SK-N-SH treated with all-trans-retinoic acid at 6 μM for 48 hours (cell line): ENCODE data around the gene TIPRL.

Source experiments
- ATAC-seq: fragments of 200-7000 bp; cut with Tn5 transposase; 3 replicates; pipeline ENCODE4 v1.9.1; 2020; ENCODE audit warnings: mild to moderate bottlenecking, moderate library complexity
- ARNTL ChIP-seq: fragments of 450-650 bp; formaldehyde crosslinking; IDR thresholded peaks from 2 replicates; pipeline ENCODE4 v1.5.0; 2020; ENCODE audit warnings: low read depth, mild to moderate bottlenecking, moderate library complexity, borderline replicate concordance
- BACH2 ChIP-seq: fragments of 250-450 bp; sonication (Bioruptor Pico); IDR thresholded peaks from 2 replicates; pipeline ENCODE4 v1.9.0; 2021; ENCODE audit warnings: mild to moderate bottlenecking, borderline replicate concordance
- CSDC2 ChIP-seq: fragments of 250-450 bp; sonication (Bioruptor Pico); IDR thresholded peaks from 2 replicates; pipeline ENCODE4 v1.5.0; 2020; ENCODE audit warnings: mild to moderate bottlenecking, moderate library complexity
- ESRRG ChIP-seq: fragments of 250-450 bp; sonication (Bioruptor Pico); IDR thresholded peaks from 2 replicates; pipeline ENCODE4 v1.6.1; 2021; ENCODE audit warnings: mild to moderate bottlenecking
- GLIS3 ChIP-seq: fragments of 250-450 bp; sonication (Bioruptor Pico); IDR thresholded peaks from 2 replicates; pipeline ENCODE4 v1.5.0; 2020; ENCODE audit warnings: mild to moderate bottlenecking, moderate library complexity
- ISL1 ChIP-seq: fragments of 250-450 bp; sonication (Bioruptor Pico); IDR thresholded peaks from 2 replicates; pipeline ENCODE4 v2.1.2; 2022; ENCODE audit warnings: mild to moderate bottlenecking, moderate library complexity
- OSR1 ChIP-seq: fragments of 250-450 bp; sonication (Bioruptor Pico); IDR thresholded peaks from 2 replicates; pipeline ENCODE4 v1.8.0; 2022; ENCODE audit warnings: moderate library complexity, mild to moderate bottlenecking, inconsistent platforms
- POU6F1 ChIP-seq: fragments of 250-450 bp; sonication (Bioruptor Pico); IDR thresholded peaks from 2 replicates; pipeline ENCODE4 v1.8.0; 2021; ENCODE audit warnings: low read depth, mild to moderate bottlenecking, moderate library complexity, borderline replicate concordance
- PPARA ChIP-seq: fragments of 250-450 bp; sonication (Bioruptor Pico); IDR thresholded peaks from 2 replicates; pipeline ENCODE4 v1.5.0; 2020; ENCODE audit warnings: mild to moderate bottlenecking, borderline replicate concordance
- RARB ChIP-seq: fragments of 250-450 bp; sonication (Bioruptor Pico); IDR thresholded peaks from 2 replicates; pipeline ENCODE4 v1.8.0; 2021; ENCODE audit warnings: mild to moderate bottlenecking, moderate library complexity
- SNAI2 ChIP-seq: fragments of 250-450 bp; sonication (Bioruptor Pico); IDR thresholded peaks from 2 replicates; pipeline ENCODE4 v1.5.0; 2020; ENCODE audit warnings: mild to moderate bottlenecking, moderate library complexity
- TOX ChIP-seq: fragments of 250-450 bp; sonication (Bioruptor Pico); IDR thresholded peaks from 2 replicates; pipeline ENCODE4 v1.8.0; 2021; ENCODE audit warnings: mild to moderate bottlenecking, moderate library complexity, borderline replicate concordance
- ZC3H10 ChIP-seq: fragments of 250-450 bp; sonication (Bioruptor Pico); IDR thresholded peaks from 2 replicates; pipeline ENCODE4 v1.5.1; 2021; ENCODE audit warnings: mild to moderate bottlenecking, moderate library complexity
- ZFP3 ChIP-seq: fragments of 250-450 bp; sonication (Bioruptor Pico); IDR thresholded peaks from 2 replicates; pipeline ENCODE4 v1.5.0; 2020; ENCODE audit warnings: mild to moderate bottlenecking, moderate library complexity
- ZFP30 ChIP-seq: fragments of 450-650 bp; formaldehyde crosslinking; IDR thresholded peaks from 2 replicates; pipeline ENCODE4 v1.5.0; 2022; ENCODE audit warnings: mild to moderate bottlenecking, moderate library complexity
- ZNF565 ChIP-seq: fragments of 450-650 bp; formaldehyde crosslinking; conservative IDR thresholded peaks from 2 replicates; pipeline ENCODE4 v1.5.0; 2020; ENCODE audit warnings: low read depth, mild to moderate bottlenecking, moderate library complexity
- ZNF70 ChIP-seq: fragments of 450-650 bp; formaldehyde crosslinking; IDR thresholded peaks from 2 replicates; pipeline ENCODE4 v1.5.0; 2020; ENCODE audit warnings: mild to moderate bottlenecking, moderate library complexity
- ZNF8 ChIP-seq: fragments of 450-650 bp; formaldehyde crosslinking; IDR thresholded peaks from 2 replicates; pipeline ENCODE4 v1.5.0; 2020; ENCODE audit warnings: mild to moderate bottlenecking, moderate library complexity
- TF ChIP-seq, protein P1 (sequence below): fragments of 250-450 bp; sonication (Bioruptor Pico); IDR thresholded peaks from 2 replicates; pipeline ENCODE4 v1.8.0; 2020; ENCODE audit warnings: mild to moderate bottlenecking, moderate library complexity, borderline replicate concordance
- TF ChIP-seq, protein P2 (sequence below): fragments of 250-450 bp; sonication (Bioruptor Pico); IDR thresholded peaks from 2 replicates; pipeline ENCODE4 v1.5.1; 2021; ENCODE audit warnings: mild to moderate bottlenecking, moderate library complexity
- TF ChIP-seq, protein P3 (sequence below): fragments of 250-450 bp; sonication (Bioruptor Pico); IDR thresholded peaks from 2 replicates; pipeline ENCODE4 v1.5.0; 2020; ENCODE audit warnings: mild to moderate bottlenecking, moderate library complexity
- TF ChIP-seq, protein P4 (sequence below): fragments of 250-450 bp; sonication (Bioruptor Pico); IDR thresholded peaks from 2 replicates; pipeline ENCODE4 v1.5.1; 2020; ENCODE audit warnings: low read depth, mild to moderate bottlenecking, moderate library complexity

Gene TIPRL

GRCh38 chr1:168159979-168160378 is 18.8 kb upstream of the TIPRL start:
- no peak for ATAC-seq

DNA sequence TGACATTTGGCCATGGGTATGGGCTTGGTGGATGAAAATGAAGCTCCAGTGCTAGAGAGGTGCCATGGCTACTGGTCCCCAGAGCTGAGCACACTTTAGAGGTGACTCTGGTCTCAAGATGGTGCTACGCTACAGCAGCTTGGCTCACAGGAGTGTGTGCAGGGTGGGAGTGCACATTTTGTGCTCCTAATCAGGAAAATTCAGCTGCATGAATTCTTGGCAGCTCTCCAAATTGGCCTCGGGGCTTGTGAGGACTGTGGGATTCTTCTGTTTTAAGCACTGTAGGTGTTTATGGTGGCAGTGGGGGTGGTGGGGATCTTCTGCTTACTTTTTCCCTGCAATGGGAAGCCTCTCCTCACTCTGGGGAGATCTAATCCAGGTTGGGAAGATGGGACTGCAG is 17.3 kb upstream of the TIPRL start:
- no peak for ATAC-seq
- TF ChIP-seq GLIS3, result no peak
- no peak for TF ChIP-seq ZFP3 (CRISPR knock-in tag)
- TF ChIP-seq, protein P1, sequence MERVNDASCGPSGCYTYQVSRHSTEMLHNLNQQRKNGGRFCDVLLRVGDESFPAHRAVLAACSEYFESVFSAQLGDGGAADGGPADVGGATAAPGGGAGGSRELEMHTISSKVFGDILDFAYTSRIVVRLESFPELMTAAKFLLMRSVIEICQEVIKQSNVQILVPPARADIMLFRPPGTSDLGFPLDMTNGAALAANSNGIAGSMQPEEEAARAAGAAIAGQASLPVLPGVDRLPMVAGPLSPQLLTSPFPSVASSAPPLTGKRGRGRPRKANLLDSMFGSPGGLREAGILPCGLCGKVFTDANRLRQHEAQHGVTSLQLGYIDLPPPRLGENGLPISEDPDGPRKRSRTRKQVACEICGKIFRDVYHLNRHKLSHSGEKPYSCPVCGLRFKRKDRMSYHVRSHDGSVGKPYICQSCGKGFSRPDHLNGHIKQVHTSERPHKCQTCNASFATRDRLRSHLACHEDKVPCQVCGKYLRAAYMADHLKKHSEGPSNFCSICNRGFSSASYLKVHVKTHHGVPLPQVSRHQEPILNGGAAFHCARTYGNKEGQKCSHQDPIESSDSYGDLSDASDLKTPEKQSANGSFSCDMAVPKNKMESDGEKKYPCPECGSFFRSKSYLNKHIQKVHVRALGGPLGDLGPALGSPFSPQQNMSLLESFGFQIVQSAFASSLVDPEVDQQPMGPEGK (CRISPR knock-in tag), result no peak
- no peak for TF ChIP-seq CSDC2 (CRISPR knock-in tag)
- TF ChIP-seq ISL1 (CRISPR knock-in tag), result no peak
- no peak for TF ChIP-seq ZC3H10 (CRISPR knock-in tag)
- no peak for TF ChIP-seq BACH2 (CRISPR knock-in tag)
- TF ChIP-seq, protein P2, sequence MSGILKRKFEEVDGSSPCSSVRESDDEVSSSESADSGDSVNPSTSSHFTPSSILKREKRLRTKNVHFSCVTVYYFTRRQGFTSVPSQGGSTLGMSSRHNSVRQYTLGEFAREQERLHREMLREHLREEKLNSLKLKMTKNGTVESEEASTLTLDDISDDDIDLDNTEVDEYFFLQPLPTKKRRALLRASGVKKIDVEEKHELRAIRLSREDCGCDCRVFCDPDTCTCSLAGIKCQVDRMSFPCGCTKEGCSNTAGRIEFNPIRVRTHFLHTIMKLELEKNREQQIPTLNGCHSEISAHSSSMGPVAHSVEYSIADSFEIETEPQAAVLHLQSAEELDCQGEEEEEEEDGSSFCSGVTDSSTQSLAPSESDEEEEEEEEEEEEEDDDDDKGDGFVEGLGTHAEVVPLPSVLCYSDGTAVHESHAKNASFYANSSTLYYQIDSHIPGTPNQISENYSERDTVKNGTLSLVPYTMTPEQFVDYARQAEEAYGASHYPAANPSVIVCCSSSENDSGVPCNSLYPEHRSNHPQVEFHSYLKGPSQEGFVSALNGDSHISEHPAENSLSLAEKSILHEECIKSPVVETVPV (CRISPR knock-in tag), result no peak
- TF ChIP-seq POU6F1 (CRISPR knock-in tag), result no peak
- no peak for TF ChIP-seq ZNF70 (CRISPR knock-in tag)
- TF ChIP-seq OSR1, result no peak
- no peak for TF ChIP-seq ZNF565 (CRISPR knock-in tag)

More at GRCh38 chr1:168159979-168160378, 18.8 kb upstream of the TIPRL start:
- TF ChIP-seq BACH2 (CRISPR knock-in tag) (no peak), POU6F1 (CRISPR knock-in tag) (no peak), TOX (CRISPR knock-in tag) (no peak), PPARA (CRISPR knock-in tag) (no peak), ZC3H10 (CRISPR knock-in tag) (no peak), ZNF8 (CRISPR knock-in tag) (no peak), ZNF70 (CRISPR knock-in tag) (no peak), RARB (no peak), ZNF565 (CRISPR knock-in tag) (no peak), ZFP30 (CRISPR knock-in tag) (no peak), ARNTL (CRISPR knock-in tag) (no peak), SNAI2 (no peak), ZFP3 (CRISPR knock-in tag) (no peak), OSR1 (no peak), ESRRG (CRISPR knock-in tag) (no peak)
- TF ChIP-seq, protein P1 (CRISPR knock-in tag), result no peak
- TF ChIP-seq, protein P2 (CRISPR knock-in tag), result no peak
- TF ChIP-seq, protein P3, sequence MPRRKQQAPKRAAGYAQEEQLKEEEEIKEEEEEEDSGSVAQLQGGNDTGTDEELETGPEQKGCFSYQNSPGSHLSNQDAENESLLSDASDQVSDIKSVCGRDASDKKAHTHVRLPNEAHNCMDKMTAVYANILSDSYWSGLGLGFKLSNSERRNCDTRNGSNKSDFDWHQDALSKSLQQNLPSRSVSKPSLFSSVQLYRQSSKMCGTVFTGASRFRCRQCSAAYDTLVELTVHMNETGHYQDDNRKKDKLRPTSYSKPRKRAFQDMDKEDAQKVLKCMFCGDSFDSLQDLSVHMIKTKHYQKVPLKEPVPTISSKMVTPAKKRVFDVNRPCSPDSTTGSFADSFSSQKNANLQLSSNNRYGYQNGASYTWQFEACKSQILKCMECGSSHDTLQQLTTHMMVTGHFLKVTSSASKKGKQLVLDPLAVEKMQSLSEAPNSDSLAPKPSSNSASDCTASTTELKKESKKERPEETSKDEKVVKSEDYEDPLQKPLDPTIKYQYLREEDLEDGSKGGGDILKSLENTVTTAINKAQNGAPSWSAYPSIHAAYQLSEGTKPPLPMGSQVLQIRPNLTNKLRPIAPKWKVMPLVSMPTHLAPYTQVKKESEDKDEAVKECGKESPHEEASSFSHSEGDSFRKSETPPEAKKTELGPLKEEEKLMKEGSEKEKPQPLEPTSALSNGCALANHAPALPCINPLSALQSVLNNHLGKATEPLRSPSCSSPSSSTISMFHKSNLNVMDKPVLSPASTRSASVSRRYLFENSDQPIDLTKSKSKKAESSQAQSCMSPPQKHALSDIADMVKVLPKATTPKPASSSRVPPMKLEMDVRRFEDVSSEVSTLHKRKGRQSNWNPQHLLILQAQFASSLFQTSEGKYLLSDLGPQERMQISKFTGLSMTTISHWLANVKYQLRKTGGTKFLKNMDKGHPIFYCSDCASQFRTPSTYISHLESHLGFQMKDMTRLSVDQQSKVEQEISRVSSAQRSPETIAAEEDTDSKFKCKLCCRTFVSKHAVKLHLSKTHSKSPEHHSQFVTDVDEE (CRISPR knock-in tag), result no peak
- TF ChIP-seq, protein P4, sequence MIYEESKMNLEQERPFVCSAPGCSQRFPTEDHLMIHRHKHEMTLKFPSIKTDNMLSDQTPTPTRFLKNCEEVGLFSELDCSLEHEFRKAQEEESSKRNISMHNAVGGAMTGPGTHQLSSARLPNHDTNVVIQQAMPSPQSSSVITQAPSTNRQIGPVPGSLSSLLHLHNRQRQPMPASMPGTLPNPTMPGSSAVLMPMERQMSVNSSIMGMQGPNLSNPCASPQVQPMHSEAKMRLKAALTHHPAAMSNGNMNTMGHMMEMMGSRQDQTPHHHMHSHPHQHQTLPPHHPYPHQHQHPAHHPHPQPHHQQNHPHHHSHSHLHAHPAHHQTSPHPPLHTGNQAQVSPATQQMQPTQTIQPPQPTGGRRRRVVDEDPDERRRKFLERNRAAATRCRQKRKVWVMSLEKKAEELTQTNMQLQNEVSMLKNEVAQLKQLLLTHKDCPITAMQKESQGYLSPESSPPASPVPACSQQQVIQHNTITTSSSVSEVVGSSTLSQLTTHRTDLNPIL (CRISPR knock-in tag), result no peak
